Stimulated activated CD4-positive, alpha-beta T cell treated with anti-CD3 and anti-CD28 coated beads, Interleukin-2, amount 100 ng/mL, for 4 hours (primary cell): ENCODE results near the gene MBTPS1.
A peak's percentile ranks its signal among the peaks of the same experiment; 100 is the strongest.

Experiments used
- DNase-seq: peaks from one replicate; pipeline ENCODE4 v3.0.0-alpha.2; 2020; ENCODE audit warnings: low read depth

MBTPS1 gene

DNA sequence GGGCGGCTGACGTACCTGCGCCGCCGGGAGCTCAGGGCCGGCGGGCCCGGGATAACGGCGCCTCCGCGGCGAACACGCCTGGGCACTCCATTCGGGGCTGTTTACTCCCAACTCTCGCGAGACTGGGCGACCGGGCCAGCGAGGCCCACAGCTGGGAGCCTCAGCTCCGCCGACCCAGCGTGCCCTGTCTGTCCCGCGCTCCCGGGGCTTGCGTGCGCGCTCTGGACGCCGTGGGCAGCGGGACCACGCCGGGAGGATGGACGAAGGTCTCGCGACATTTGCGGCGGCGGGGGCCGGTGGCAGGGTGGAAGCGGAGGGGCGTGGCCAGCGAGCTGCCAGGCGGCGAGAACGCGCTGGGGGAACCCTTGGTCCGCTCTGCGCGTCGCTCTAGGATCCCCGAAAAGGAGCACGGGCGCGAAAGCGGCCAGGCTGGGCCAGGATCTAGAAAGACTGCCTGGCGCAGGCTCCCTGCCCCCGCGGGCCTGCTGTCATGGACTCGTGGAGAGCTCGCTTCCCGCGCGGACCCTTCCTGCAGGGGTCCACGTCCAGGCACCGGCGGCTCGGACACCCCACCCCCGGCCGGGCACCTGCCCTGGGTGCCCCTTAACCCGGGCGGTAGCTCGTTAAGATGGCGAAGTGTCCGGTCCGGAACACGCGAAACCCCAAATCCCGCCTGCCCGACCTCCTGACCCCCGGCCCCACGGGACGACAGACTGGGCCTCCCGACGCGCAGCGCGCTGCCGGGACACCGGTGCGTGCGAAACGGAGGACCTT lies at the start of gene MBTPS1:
Gene MBTPS1 (minus strand): TSS at position 223 of the 774 bp plus-strand sequence. CDS start 15,159 bp downstream, outside the sequence.
- DNase-seq, result peak; percentile 97

DNA sequence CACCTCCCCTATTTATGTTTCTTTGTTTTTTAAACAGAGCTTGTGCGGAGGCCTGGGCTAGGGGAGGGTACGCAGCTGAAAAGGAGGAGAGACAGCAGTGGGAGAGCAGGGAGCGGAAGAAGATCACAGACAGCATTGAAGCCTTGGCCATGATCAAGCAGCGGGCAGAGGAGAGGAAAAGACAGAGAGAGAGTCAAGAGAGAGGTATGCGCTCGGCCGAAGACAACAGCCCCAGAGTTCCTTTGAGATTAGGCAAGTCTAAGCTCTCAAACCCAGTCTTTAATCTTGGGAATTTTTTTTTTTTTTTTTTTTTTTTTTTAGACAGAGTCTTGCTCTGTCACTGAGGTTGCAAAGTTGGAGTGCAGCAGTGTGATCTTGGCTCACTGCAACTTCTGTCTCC lies 49.0 kb upstream of the MBTPS1 start:
- DNase-seq, result no peak

DNA sequence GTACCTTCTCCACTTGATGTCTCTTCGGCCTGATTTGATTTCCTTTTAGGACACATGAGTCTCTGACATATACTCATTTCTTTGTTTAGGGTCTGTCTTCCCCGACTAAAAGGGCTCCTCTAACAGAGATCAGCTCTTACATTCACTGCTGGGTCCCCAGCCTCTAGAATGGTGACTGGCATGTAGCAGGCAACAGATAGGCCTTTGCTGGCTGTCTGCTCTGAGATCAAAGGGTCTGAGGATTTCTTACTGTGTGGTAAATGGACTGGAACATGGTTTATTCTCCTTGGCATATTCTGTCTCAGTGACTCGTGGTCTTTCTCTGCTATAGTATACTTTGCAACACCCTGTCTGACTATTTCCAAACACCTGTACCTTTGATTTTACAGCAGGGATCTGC lies 45.1 kb upstream of the MBTPS1 start:
- no peak for DNase-seq

DNA sequence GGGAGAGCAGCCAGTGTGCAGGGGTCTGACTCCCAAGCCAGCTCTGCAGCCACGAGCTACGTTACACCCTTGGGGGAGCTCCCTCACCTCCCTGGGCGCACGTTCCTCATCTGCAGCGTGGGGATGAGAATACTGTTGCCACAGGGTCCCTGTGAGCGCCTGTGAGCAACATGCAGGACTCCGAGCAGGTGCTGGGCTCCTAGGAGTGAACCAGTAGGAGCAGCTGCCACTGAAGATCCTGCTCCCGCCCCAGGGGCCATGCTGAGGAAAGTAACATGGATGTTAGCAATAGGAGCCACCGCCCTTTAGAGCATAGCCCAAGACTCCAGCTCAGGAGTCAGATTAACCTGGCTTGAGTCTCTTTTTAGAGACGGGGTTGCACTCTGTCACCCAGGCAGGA lies 44.3 kb upstream of the MBTPS1 start:
- no peak for DNase-seq

DNA sequence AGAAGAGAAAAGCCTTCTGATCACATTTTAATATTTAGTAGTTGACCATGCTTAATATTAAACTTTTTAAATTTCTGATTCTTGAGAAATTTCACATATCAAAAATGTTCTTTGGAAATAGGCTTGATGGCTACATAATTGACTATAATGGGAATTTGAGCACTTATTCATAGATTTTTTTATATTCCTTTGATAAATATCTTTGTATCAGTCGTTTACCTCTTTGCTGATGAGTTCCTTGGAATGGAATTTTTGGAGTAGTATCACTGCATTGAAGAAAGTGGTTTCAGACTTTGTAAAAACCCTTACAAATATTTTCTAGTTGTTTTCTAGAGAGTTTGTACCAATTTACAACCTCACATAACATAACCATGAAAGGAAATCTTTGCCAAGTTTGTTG lies 43.1 kb upstream of the MBTPS1 start:
- no peak for DNase-seq

DNA sequence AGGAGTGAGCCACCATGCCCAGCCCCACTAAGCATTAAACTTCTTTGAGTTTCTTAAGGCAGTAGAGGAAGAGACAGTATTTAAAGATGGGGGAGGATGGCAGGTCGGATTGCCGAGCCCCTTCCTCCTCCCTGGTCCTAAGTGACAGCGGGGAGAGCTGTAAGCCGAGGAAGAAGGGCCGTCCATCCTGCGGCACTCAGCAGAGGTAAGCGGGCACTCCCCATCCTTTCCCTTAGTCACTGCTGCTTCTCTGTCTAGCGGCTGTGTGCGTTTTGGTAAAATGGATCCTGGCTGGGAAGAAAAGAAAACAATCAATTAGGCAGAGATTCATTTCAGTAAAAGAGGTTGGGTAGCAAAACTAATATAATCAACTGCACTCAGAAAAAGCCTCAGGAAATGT lies 42.3 kb upstream of the MBTPS1 start:
- DNase-seq, result no peak

DNA sequence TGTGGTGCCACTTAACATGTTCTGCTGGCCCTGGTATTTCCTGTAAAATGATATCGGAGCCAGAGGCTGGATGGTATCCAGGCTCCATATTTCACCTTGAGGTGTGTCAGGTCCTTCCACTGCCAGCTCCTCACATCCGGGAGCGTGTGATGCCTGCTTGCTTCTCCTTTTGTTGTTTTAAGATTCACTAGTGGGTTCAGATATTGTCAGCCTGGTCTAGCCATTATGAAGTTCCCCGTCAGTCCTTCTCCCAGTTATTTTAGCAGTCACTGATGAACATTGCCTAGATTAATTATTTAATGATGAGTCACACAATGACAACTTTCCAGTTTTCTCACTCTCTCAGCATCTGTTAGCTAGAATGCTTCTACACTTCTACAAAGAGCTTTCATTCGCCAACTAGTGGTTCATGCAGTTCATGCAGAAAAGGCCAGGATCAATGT lies 39.6 kb upstream of the MBTPS1 start:
- no peak for DNase-seq

DNA sequence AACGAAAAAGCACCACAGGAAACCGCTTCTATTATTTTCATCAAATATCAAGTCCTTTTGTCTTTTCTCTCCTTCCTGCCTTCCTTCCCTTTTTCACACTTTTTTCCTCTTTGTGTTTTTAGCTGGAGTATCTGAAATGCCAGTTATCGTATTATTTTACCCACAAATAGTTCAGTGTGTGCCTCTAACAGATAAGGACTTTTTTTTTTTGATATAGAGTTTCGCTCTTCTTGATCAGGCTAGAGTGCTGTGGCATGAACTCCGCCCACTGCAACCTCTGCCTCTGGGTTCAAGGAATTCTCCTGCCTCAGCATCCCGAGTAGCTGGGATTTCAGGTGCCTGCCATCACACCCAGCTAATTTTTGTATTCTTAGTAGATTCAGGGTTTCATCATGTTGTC lies 39.0 kb upstream of the MBTPS1 start:
- DNase-seq, result no peak

DNA sequence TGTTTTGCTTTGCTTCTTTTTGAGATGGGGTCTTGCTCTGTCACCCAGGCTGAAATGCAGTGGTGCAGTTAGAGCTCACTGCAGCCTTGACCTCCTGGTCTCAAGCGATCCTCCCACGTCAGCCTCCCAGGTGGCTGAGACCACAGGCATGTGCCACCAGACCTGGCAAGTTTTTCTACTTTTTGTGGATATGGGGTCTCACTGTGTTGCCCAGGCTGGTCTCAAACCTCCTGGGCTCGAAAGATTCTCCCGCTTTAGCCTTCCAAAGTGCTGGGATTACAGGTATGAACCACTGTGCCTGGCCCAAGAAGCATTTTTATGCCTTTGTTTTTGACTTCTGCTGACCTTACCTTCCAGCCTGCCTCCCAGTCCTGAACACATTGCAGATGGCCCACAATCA lies 38.5 kb upstream of the MBTPS1 start:
- no peak for DNase-seq

DNA sequence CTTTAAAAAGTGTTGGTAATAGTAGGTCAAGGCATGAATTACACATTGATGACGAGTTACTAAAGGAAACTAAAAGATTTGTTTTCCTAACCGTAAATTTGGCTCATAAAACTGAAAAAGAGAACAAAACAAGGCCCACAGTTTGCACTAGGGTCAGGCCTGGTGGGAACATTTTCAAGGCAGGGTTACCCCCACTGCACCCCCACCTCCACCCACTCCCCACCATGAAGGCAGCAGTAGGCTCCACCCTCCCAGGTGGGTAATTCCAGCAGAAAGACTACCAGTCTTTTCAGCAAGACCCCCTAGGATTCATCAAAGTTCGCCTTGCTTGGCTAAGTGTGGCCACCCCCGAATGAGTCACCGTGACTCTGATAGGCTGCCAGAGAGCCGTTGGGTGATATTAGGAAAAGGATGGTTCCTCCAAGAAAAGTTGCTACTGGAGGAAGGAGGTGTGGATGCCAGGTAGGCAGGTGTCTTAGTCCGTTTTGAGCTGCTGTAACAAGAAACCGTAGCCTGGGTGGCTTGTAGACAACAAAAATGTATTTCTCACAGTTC lies 37.0 kb upstream of the MBTPS1 start:
- DNase-seq, result no peak

DNA sequence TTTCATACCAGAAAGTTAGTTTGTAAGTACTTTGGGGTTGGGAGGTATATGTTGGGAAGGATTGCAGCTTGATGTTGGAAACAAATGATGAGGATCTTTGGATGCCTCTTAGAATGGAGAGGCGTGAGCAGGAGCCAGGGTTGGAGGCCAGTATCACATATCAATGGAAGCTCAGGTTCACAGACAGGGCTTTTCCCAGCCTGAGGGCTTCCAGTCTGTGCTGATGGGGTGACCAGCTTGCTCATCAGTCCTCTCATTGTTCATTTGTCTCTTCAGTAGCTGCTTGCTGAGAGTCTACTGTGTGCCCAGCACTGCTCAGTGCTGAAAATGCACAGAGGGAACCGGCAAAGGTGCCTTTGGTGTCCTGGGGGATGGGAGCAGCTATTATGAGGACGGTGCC lies 34.2 kb upstream of the MBTPS1 start:
- no peak for DNase-seq

DNA sequence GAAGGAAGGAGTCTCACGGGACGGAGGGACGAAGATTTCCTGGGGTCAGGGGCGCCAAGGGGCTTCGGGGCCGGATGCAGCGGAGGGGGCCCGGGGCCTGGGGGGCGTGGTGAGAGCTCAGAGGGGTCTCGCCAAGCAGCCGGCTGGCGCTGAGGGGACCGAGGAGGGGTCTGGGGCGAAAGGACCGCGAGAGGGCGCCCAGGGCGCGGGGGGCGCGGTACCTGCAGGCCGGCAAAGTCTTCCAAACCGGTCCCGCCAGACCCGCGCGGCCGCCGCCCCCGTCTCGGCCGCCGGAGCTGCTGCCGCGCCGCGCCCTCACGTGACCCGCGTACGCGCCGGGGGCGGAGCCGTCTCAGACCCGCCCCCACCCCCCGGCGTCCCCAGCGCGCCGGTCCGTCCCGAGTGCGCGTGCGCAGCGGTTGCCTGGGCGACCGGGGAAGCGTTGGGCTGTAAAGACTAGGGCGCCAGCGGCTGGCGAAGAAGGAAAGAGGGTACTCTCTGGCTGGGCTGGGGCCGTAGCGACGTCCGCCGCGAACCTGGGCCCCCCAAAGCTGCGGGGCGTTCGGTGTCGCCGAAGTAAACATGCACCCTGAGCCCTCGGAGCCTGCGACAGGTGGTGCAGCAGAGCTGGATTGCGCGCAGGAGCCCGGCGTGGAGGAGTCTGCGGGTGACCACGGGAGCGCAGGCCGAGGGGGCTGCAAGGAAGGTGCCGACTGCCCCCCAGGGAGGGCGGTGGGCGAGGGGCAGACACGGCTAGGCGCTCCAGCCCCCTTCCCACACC lies 28.3 kb upstream of the MBTPS1 start, which contains the start of the genes DNAAF1 and HSDL1:
Gene DNAAF1 (plus strand): TSS at position 450 of the 781 bp plus-strand sequence. CDS start 133 bp downstream, at position 583.
Gene HSDL1 (minus strand): TSS at position 319 of the 781 bp plus-strand sequence. CDS start 13,856 bp downstream, outside the sequence.
- peak; percentile 91 for DNase-seq

DNA sequence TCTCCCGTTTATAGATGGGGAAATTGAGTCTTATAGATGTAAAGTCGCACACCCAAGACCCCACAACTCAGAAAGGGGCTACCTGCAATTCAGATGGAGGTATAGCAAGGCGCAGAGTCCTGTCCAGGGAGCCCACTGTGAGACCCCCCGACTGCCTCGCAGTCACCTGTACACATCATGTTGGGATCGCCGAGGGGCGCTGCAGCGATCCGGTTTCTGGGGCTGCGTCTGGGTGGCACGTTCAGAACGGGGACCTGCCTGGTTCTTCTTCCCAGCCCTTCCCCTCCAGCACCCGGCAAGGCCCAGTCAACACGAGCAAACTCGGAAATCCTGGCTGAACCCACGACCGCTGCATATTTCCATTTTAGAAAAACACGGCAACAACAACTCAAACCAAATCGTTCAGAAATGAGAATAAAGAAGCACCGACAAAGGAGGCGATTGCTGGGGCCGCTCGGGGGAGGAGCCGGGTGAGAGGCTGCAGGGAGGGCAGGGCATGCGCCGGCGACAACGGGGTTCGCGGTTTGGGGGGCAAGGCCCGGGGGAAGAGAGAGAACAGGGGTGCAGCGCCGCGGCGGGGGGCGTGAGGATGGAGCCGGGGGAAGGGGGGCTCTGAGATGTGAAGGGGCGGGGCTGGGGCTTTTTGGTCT lies 27.6 kb upstream of the MBTPS1 start:
- peak; percentile 5 for DNase-seq

DNA sequence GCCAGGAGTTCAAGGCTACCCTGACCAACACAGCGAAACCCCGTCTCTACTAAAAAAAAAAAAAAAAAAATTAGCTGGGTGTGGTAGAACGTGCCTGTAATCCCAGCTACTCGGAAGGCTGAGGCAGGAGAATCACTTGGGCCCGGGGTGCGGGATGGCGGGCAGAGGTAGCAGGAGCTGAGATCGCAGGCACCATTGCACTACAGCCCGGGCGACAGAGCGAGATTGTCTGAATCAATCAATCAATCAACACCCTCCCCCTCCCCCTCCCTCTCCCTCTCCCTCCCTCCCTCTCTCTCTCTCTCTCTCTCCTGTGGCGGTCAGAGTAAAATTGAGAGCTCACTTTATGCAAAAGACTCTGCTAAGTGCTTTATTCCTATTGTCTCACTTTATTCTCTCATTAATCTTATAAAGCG lies 27.1 kb upstream of the MBTPS1 start:
- no peak for DNase-seq

DNA sequence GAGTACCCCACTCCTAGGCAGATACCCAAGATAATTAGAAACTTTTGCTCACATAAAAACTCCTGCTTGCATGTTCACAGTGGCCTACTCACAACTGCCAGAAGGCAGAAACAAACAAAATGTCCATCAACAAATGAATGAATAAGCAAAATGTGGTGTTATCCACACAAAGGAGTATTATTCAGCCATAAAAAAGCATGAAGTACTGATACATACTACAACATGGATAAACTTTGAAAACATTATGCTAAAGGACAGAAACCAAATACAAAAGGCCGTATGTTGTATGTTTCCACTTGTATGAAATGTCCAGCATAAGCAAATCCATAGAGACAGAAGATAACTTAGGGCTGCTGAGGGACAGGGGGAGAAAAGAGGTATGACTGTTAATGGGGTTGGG lies 26.3 kb upstream of the MBTPS1 start:
- DNase-seq, result no peak

DNA sequence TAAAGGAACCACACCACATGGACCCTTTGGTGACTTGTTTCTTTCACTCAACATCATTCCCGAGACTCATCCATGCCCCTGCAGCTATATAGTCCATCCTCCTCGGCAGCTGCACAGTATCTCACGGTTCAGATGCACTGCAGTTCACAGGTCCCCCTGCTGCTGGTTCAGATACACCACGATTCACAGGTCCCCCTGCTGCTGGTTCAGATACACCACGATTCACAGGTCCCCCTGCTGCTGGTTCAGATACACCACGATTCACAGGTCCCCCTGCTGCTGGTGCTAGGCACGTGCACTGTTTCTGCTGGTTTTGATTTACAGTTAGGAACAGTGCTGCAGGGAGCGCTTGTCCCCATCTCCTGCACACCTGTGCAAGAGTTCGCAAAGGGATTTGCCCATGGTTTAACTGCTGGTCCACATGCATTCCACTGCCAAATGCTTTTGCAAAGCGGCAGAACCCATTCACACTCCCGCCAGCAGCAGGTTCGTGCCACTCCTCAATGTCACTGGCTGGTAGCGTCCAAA lies 24.5 kb upstream of the MBTPS1 start:
- no peak for DNase-seq

DNA sequence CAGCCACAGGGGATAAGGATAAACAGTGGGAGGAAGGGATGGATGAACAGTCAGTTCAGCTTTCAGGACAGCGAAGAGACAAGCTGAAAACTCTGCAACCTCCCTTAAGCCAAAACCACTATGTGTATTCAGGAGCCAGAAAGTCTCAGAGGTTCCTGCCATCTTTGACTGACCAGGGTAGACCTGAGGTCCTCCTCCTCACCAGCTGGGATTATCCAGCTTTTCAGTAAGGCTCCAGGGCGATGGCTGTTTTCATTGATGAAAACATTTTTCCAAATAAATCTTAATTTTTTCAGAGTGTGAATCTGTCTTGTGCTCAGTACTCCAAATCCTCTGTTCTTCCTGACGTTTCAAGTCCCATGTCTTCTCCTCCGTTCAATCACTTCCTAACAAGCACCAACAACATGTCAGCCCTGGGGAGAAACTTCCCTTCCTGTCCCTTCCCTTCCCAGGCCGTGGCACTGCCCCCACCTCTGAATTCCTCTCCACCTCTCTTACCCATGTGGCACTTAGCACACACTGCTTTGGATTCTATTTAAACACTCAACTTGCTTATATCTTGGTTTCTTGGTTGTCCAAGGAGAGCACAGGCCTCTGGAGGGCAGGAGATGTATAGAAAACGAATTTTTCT lies 23.0 kb upstream of the MBTPS1 start:
- no peak for DNase-seq

DNA sequence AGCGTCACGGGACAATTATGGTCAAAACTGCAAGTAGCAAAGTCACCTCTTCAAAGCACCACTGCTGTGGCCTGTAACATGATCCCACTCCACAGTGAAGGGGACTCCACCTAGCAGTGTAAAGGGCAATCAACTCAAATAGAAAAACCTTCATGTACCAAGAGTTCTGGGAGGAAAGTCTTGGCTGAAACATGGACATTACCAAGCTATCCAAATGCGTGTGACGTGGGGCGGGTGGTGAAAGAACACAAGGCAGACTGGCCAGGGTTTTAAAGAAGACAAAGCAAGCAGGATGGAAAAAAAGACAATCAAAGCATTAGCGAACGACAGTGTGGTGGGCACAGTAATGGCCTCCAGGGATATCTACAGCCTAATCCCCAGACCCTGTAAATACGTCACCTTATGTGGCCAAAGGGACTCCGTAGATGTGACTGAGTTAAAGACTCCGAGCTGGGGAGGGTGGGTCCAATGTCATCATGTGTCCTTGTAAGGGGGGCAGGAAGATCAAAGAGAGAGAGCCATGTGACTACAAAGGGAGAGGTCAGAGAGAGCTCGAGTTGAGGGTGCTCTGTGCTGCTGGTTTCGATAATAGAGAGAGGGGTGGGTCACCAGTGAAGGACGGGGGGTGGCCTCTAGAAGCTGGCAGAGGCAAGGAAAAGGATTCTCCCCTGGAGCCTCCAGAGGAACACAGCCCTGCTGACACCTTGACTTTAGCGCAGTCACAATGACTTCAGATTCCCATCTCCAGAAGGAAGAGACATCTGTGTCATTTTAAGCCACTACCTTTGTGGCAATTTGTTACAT lies 22.3 kb upstream of the MBTPS1 start:
- DNase-seq, result no peak

DNA sequence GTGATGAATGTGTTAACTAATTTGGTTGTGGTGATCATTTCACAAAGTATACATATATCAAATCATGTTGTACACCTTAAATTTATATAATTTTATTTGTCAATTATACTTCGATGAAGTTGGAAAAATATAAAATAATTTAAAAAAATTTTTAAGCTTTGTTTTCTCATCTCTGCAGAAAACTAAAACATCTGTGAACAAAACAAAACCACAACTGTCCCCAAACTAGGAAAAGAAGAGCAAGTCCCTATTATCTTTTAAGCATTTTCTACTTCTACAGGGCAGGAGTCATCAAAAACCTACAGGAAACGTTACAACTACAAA lies 21.7 kb upstream of the MBTPS1 start:
- no peak for DNase-seq

DNA sequence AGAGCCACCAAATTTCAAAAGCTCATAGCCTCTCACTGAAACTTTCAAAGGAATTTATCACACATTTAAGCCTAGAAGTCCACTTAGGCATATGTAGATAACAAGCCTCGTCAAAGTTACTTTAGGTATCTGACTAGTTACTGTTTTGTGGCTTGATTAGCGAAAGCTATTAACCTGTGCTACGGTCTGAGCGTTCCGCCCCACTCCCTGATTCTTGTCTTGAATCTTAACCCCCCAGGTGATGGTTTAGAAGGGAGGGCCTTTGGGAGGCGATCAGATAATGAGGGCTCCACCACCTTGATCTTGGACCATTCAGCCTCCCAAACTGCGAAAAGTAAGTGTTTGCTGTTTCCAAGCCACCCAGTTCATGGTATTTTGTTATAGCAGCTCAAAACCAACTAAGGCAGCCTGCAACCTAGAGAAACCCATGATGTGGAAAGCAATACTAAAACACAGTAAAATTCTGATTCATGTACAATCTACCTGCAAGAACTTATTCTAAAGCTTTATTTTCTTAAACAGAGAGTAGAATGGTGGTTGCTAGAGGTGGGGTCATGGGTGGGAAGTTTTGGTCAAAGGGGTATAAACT lies 21.1 kb upstream of the MBTPS1 start:
- DNase-seq, result no peak
